ENCODE measurements around the gene ITGA11. TPM values are rescaled to one million over a fixed set of nuclear protein-coding genes. Genes with fewer than 3 reads are reported as not detected.

The ITGA11 gene
- total and polyA plus RNA-seq, 2 experiments from 2014 or later: 0.03 to 0.40 TPM

DNA sequence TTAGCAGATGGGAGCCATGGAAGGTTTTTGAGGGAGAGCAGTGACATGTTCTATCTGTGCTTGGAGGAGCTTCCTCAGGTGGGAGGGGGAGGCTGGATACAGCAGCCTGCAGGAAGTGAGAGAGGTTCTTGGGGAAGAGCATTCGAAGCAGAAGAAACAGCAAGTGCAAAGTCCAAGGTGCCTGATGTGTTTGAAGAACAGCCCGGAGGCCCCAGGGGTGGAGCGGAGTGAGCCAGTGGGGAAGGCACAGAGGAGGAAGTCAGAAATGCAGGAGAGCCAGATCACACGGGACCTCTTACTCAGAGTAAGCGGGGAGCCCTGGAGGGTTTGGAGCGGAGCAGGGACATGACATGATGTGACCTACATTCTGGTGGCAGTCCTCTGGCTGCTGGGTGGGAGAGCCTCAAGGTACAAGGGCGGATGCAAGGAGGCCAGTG is 10.8 kb downstream of the ITGA11 start:
- Histone ChIP-seq H3K79me2 (replicated peaks; ENCODE audit: insufficient read depth) (no peaks in the 10 kb centered on the region), H3K4me2 (no peak overlapping the region), H3K4me1 (ENCODE audit: insufficient read depth) (peaks cover 13% of the 10 kb centered on the region), H2AFZ (0 out of 2 replicates have a peak overlapping the region, but pooled peaks have one; percentile 66), H3K9me2 (ENCODE audit: insufficient read depth) (no peaks in the 10 kb centered on the region), H3K27me3 (ENCODE audit: insufficient read depth) (no peaks in the 10 kb centered on the region), H3K36me3 (ENCODE audit: insufficient read depth) (no peaks in the 10 kb centered on the region), H3K4me3 (no peak overlapping the region), H4K20me1 (replicated peaks; ENCODE audit: insufficient read depth) (no peaks in the 10 kb centered on the region), H3K27ac (ENCODE audit: low read depth) (no peak overlapping the region), H3F3A (replicated peaks; ENCODE audit: low read depth) (no peaks in the 10 kb centered on the region)
- Mint-ChIP-seq H3K4me3 (no peak overlapping the region), H3K36me3 (ENCODE audit: low read depth) (no peaks in the 10 kb centered on the region; the same call in 2 of the 3 replicates), H3K27ac (no peak overlapping the region), H3K9me3 (no peaks in the 10 kb centered on the region), H3K27me3 (ENCODE audit: insufficient read depth, low read depth, poor library complexity) (peaks cover 4% of the 10 kb centered on the region), H3K4me1 (peaks cover 29% of the 10 kb centered on the region)
- TF ChIP-seq POLR2AphosphoS5 (IDR thresholded peaks at IDR 0.05; ENCODE audit: low read depth) (no peak), REST (IDR thresholded peaks at IDR 0.05; ENCODE audit: unreplicated experiment) (no peak), ETS1 (IDR thresholded peaks at IDR 0.05) (no peak), STAT1 (IDR thresholded peaks at IDR 0.05; ENCODE audit: unreplicated experiment) (no peak), ZNF462 (CRISPR knock-in tag; IDR thresholded peaks at IDR 0.05) (no peak), ZNF331 (CRISPR knock-in tag; IDR thresholded peaks at IDR 0.05; ENCODE audit: low read depth) (no peak), CREB1 (CRISPR knock-in tag; IDR thresholded peaks at IDR 0.05; ENCODE audit: low read depth) (no peak), NANOG (IDR thresholded peaks at IDR 0.05; ENCODE audit: borderline replicate concordance) (no peak), ZNF114 (CRISPR knock-in tag; IDR thresholded peaks at IDR 0.05) (no peak), CTCF (conservative IDR thresholded peaks at IDR 0.05; ENCODE audit: low read depth in 2 of 2) (no peak), EZH2 (IDR thresholded peaks at IDR 0.05; ENCODE audit: low read depth, unreplicated experiment) (no peak), EZH2phosphoT487 (IDR thresholded peaks at IDR 0.05; ENCODE audit: unreplicated experiment) (no peak), JUNB (IDR thresholded peaks at IDR 0.05; ENCODE audit: unreplicated experiment) (no peak)
- ATAC-seq: peak; percentile 81
- DNase-seq (ENCODE audit: low spot score): peak; percentile 35

Measured in GM23338 (cell line).